ENCODE results near the gene CFAP299.

Gene CFAP299

GRCh38 chr4:80412322-80412721 is 76.8 kb downstream of the CFAP299 start:
- Histone ChIP-seq H3K4me3 (ENCODE audit: low read length) (no peak overlapping the region), H3K27ac (ENCODE audit: low read depth, low read length) (no peak overlapping the region)

GRCh38 chr4:80413086-80413485 is 77.6 kb downstream of the CFAP299 start:
- Histone ChIP-seq H3K27ac (ENCODE audit: low read depth, low read length) (no peak overlapping the region), H3K27me3 (ENCODE audit: control insufficient read depth, insufficient read depth, low read length) (no peaks in the 10 kb centered on the region), H3K4me1 (ENCODE audit: control insufficient read depth, insufficient read depth, low read length) (peaks cover 2% of the 10 kb centered on the region), H3K36me3 (ENCODE audit: control insufficient read depth, insufficient read depth, low read length) (no peaks in the 10 kb centered on the region), H3K9ac (ENCODE audit: low read length) (no peak overlapping the region), H3K4me3 (ENCODE audit: low read length) (no peak overlapping the region)

More at GRCh38 chr4:80412322-80412721, 76.8 kb downstream of the CFAP299 start:
- Histone ChIP-seq H3K36me3 (ENCODE audit: control insufficient read depth, insufficient read depth, low read length) (no peaks in the 10 kb centered on the region), H3K4me1 (ENCODE audit: control insufficient read depth, insufficient read depth, low read length) (peaks cover 2% of the 10 kb centered on the region), H3K27me3 (ENCODE audit: control insufficient read depth, insufficient read depth, low read length) (no peaks in the 10 kb centered on the region), H3K9ac (ENCODE audit: low read length) (no peak overlapping the region)

GRCh38 chr4:80417019-80417418 is 81.5 kb downstream of the CFAP299 start:
- Histone ChIP-seq H3K36me3 (ENCODE audit: control insufficient read depth, insufficient read depth, low read length) (no peaks in the 10 kb centered on the region), H3K9ac (ENCODE audit: low read length) (no peak overlapping the region), H3K4me1 (ENCODE audit: control insufficient read depth, insufficient read depth, low read length) (no peaks in the 10 kb centered on the region)

GRCh38 chr4:80419946-80420345 is 84.4 kb downstream of the CFAP299 start:
- no peak overlapping the region for H3K27ac ChIP-seq (ENCODE audit: low read depth, low read length)
- H3K36me3 ChIP-seq (ENCODE audit: control insufficient read depth, insufficient read depth, low read length), result no peaks in the 10 kb centered on the region
- no peaks in the 10 kb centered on the region for H3K4me1 ChIP-seq (ENCODE audit: control insufficient read depth, insufficient read depth, low read length)
- no peak overlapping the region for H3K9ac ChIP-seq (ENCODE audit: low read length)
- no peak overlapping the region for H3K4me3 ChIP-seq (ENCODE audit: low read length)
- H3K27me3 ChIP-seq (ENCODE audit: control insufficient read depth, insufficient read depth, low read length), result no peaks in the 10 kb centered on the region

More at GRCh38 chr4:80417019-80417418, 81.5 kb downstream of the CFAP299 start:
- no peak overlapping the region for H3K4me3 ChIP-seq (ENCODE audit: low read length)
- no peak overlapping the region for H3K27ac ChIP-seq (ENCODE audit: low read depth, low read length)
- no peaks in the 10 kb centered on the region for H3K27me3 ChIP-seq (ENCODE audit: control insufficient read depth, insufficient read depth, low read length)

GRCh38 chr4:80420638-80421037 is 85.1 kb downstream of the CFAP299 start:
- Histone ChIP-seq H3K27me3 (ENCODE audit: control insufficient read depth, insufficient read depth, low read length) (no peaks in the 10 kb centered on the region), H3K9ac (ENCODE audit: low read length) (no peak overlapping the region), H3K36me3 (ENCODE audit: control insufficient read depth, insufficient read depth, low read length) (no peaks in the 10 kb centered on the region), H3K4me3 (ENCODE audit: low read length) (no peak overlapping the region), H3K4me1 (ENCODE audit: control insufficient read depth, insufficient read depth, low read length) (no peaks in the 10 kb centered on the region), H3K27ac (ENCODE audit: low read depth, low read length) (no peak overlapping the region)

- Histone ChIP-seq H3K36me3 (ENCODE audit: control insufficient read depth, insufficient read depth, low read length) (no peaks in the 10 kb centered on the region), H3K4me1 (ENCODE audit: control insufficient read depth, insufficient read depth, low read length) (no peaks in the 10 kb centered on the region), H3K27me3 (ENCODE audit: control insufficient read depth, insufficient read depth, low read length) (no peaks in the 10 kb centered on the region), H3K9ac (ENCODE audit: low read length) (no peak overlapping the region), H3K27ac (ENCODE audit: low read depth, low read length) (no peak overlapping the region), H3K4me3 (ENCODE audit: low read length) (no peak overlapping the region)
These were observed 87.3 kb downstream of the CFAP299 start for GRCh38 chr4:80422727-80423404.

- Histone ChIP-seq H3K4me3 (ENCODE audit: low read length) (no peak overlapping the region), H3K9ac (ENCODE audit: low read length) (no peak overlapping the region), H3K4me1 (ENCODE audit: control insufficient read depth, insufficient read depth, low read length) (no peaks in the 10 kb centered on the region), H3K36me3 (ENCODE audit: control insufficient read depth, insufficient read depth, low read length) (no peaks in the 10 kb centered on the region), H3K27ac (ENCODE audit: low read depth, low read length) (no peak overlapping the region), H3K27me3 (ENCODE audit: control insufficient read depth, insufficient read depth, low read length) (no peaks in the 10 kb centered on the region)
These were observed 88.2 kb downstream of the CFAP299 start for GRCh38 chr4:80423553-80424224.

GRCh38 chr4:80424225-80424581 is 88.7 kb downstream of the CFAP299 start:
- no peaks in the 10 kb centered on the region for H3K4me1 ChIP-seq (ENCODE audit: control insufficient read depth, insufficient read depth, low read length)
- no peaks in the 10 kb centered on the region for H3K27me3 ChIP-seq (ENCODE audit: control insufficient read depth, insufficient read depth, low read length)
- H3K36me3 ChIP-seq (ENCODE audit: control insufficient read depth, insufficient read depth, low read length), result no peaks in the 10 kb centered on the region
- no peak overlapping the region for H3K9ac ChIP-seq (ENCODE audit: low read length)
- no peak overlapping the region for H3K27ac ChIP-seq (ENCODE audit: low read depth, low read length)
- no peak overlapping the region for H3K4me3 ChIP-seq (ENCODE audit: low read length)

GRCh38 chr4:80425124-80426100 is 89.9 kb downstream of the CFAP299 start:
- Histone ChIP-seq H3K4me3 (ENCODE audit: low read length) (no peak overlapping the region), H3K9ac (ENCODE audit: low read length) (no peak overlapping the region), H3K27me3 (ENCODE audit: control insufficient read depth, insufficient read depth, low read length) (no peaks in the 10 kb centered on the region), H3K27ac (ENCODE audit: low read depth, low read length) (no peak overlapping the region), H3K36me3 (ENCODE audit: control insufficient read depth, insufficient read depth, low read length) (no peaks in the 10 kb centered on the region), H3K4me1 (ENCODE audit: control insufficient read depth, insufficient read depth, low read length) (no peaks in the 10 kb centered on the region)

- H3K4me3 ChIP-seq (ENCODE audit: low read length), result no peak overlapping the region
- H3K9ac ChIP-seq (ENCODE audit: low read length), result no peak overlapping the region
- H3K4me1 ChIP-seq (ENCODE audit: control insufficient read depth, insufficient read depth, low read length), result no peaks in the 10 kb centered on the region
- no peak overlapping the region for H3K27ac ChIP-seq (ENCODE audit: low read depth, low read length)
- no peaks in the 10 kb centered on the region for H3K36me3 ChIP-seq (ENCODE audit: control insufficient read depth, insufficient read depth, low read length)
- H3K27me3 ChIP-seq (ENCODE audit: control insufficient read depth, insufficient read depth, low read length), result no peaks in the 10 kb centered on the region
These were observed 95.9 kb downstream of the CFAP299 start for GRCh38 chr4:80431203-80431965.

- Histone ChIP-seq H3K36me3 (ENCODE audit: control insufficient read depth, insufficient read depth, low read length) (no peaks in the 10 kb centered on the region), H3K9ac (ENCODE audit: low read length) (no peak overlapping the region), H3K27me3 (ENCODE audit: control insufficient read depth, insufficient read depth, low read length) (no peaks in the 10 kb centered on the region), H3K4me3 (ENCODE audit: low read length) (no peak overlapping the region), H3K4me1 (ENCODE audit: control insufficient read depth, insufficient read depth, low read length) (no peaks in the 10 kb centered on the region), H3K27ac (ENCODE audit: low read depth, low read length) (no peak overlapping the region)
These were observed 98.7 kb downstream of the CFAP299 start for GRCh38 chr4:80434238-80434637.

GRCh38 chr4:80438016-80438415 is 102.5 kb downstream of the CFAP299 start:
- Histone ChIP-seq H3K27ac (ENCODE audit: low read depth, low read length) (no peak overlapping the region), H3K9ac (ENCODE audit: low read length) (no peak overlapping the region), H3K36me3 (ENCODE audit: control insufficient read depth, insufficient read depth, low read length) (no peaks in the 10 kb centered on the region), H3K4me1 (ENCODE audit: control insufficient read depth, insufficient read depth, low read length) (no peaks in the 10 kb centered on the region), H3K27me3 (ENCODE audit: control insufficient read depth, insufficient read depth, low read length) (no peaks in the 10 kb centered on the region), H3K4me3 (ENCODE audit: low read length) (no peak overlapping the region)
